SK-N-SH treated with all-trans-retinoic acid at 6 μM for 48 hours (cell line): ENCODE measurements around the gene EXOC4.

Experiments
- ARNTL ChIP-seq: fragments of 450-650 bp; formaldehyde crosslinking; IDR thresholded peaks from 2 replicates; pipeline ENCODE4 v1.5.0; 2020; ENCODE audit warnings: low read depth, mild to moderate bottlenecking, moderate library complexity, borderline replicate concordance
- BACH2 ChIP-seq: fragments of 250-450 bp; sonication (Bioruptor Pico); IDR thresholded peaks from 2 replicates; pipeline ENCODE4 v1.9.0; 2021; ENCODE audit warnings: mild to moderate bottlenecking, borderline replicate concordance
- GLIS3 ChIP-seq: fragments of 250-450 bp; sonication (Bioruptor Pico); IDR thresholded peaks from 2 replicates; pipeline ENCODE4 v1.5.0; 2020; ENCODE audit warnings: mild to moderate bottlenecking, moderate library complexity
- RARB ChIP-seq: fragments of 250-450 bp; sonication (Bioruptor Pico); IDR thresholded peaks from 2 replicates; pipeline ENCODE4 v1.8.0; 2021; ENCODE audit warnings: mild to moderate bottlenecking, moderate library complexity
- SNAI2 ChIP-seq: fragments of 250-450 bp; sonication (Bioruptor Pico); IDR thresholded peaks from 2 replicates; pipeline ENCODE4 v1.5.0; 2020; ENCODE audit warnings: mild to moderate bottlenecking, moderate library complexity
- ZFP3 ChIP-seq: fragments of 250-450 bp; sonication (Bioruptor Pico); IDR thresholded peaks from 2 replicates; pipeline ENCODE4 v1.5.0; 2020; ENCODE audit warnings: mild to moderate bottlenecking, moderate library complexity
- ZFP30 ChIP-seq: fragments of 450-650 bp; formaldehyde crosslinking; IDR thresholded peaks from 2 replicates; pipeline ENCODE4 v1.5.0; 2022; ENCODE audit warnings: mild to moderate bottlenecking, moderate library complexity

DNA sequence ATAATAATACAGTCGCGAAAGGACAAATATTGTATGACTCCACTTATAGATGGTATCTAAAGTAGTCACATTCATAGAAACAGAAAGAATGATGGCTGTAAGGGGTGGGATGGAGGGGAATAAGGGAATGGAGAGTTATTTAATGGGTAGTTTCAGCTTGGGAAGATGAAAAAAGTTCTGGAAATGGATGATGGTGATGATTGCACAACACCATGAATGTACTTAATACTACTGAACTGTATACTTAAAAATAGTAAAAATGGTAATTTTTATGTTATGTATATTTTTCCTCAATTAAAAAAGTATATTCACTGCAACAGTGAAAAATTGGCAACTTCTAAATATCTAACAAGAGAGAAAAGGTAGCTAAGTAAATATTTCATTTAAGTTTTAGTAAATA lies 265.8 kb downstream of the EXOC4 start:
- TF ChIP-seq GLIS3 (CRISPR knock-in tag) (no peak), SNAI2 (CRISPR knock-in tag) (no peak), BACH2 (no peak), ZFP30 (CRISPR knock-in tag) (no peak), ARNTL (CRISPR knock-in tag) (no peak), RARB (CRISPR knock-in tag) (no peak), ZFP3 (no peak)
